ENCODE measurements around the gene RGS7.

- TF ChIP-seq CTCF (IDR thresholded peaks at IDR 0.05): no peak
- TF ChIP-seq CBX2 (IDR thresholded peaks at IDR 0.05; ENCODE audit: borderline replicate concordance, low read depth): no peak
- TF ChIP-seq, protein P1, sequence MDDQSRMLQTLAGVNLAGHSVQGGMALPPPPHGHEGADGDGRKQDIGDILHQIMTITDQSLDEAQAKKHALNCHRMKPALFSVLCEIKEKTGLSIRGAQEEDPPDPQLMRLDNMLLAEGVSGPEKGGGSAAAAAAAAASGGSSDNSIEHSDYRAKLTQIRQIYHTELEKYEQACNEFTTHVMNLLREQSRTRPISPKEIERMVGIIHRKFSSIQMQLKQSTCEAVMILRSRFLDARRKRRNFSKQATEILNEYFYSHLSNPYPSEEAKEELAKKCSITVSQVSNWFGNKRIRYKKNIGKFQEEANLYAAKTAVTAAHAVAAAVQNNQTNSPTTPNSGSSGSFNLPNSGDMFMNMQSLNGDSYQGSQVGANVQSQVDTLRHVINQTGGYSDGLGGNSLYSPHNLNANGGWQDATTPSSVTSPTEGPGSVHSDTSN (IDR thresholded peaks at IDR 0.05): no peak
- no peak for TF ChIP-seq RAD21 (conservative IDR thresholded peaks at IDR 0.05 in 1 of 2, IDR thresholded peaks at IDR 0.05 in 1 of 2)
- no peak for TF ChIP-seq HOXB13 (CRISPR knock-in tag; IDR thresholded peaks at IDR 0.05; ENCODE audit: low read depth)
- TF ChIP-seq SMC3 (IDR thresholded peaks at IDR 0.05): no peak
- no peak for TF ChIP-seq POLR2A (IDR thresholded peaks at IDR 0.05; ENCODE audit: low read length)
- no peak for TF ChIP-seq RNF2 (IDR thresholded peaks at IDR 0.05; ENCODE audit: borderline replicate concordance, low read depth)
- no peak for TF ChIP-seq RFX5 (IDR thresholded peaks at IDR 0.05)
- no peak for TF ChIP-seq EP300 (IDR thresholded peaks at IDR 0.05)
- no peak for TF ChIP-seq FOSL2 (IDR thresholded peaks at IDR 0.05)
- TF ChIP-seq FOSL2 (CRISPR knock-in tag; IDR thresholded peaks at IDR 0.05): no peak
- TF ChIP-seq EHF (CRISPR knock-in tag; IDR thresholded peaks at IDR 0.05): no peak
- no peak for TF ChIP-seq CHD4 (IDR thresholded peaks at IDR 0.05; ENCODE audit: borderline replicate concordance)
- TF ChIP-seq MYC (IDR thresholded peaks at IDR 0.05; ENCODE audit: borderline replicate concordance, low read length): no peak
These were observed 81.8 kb downstream of the RGS7 start for GRCh38 chr1:241275226-241275625.
